Nephron progenitor cell (in vitro differentiated cells): ENCODE data around the gene PPM1A.

Experiments
- DNase-seq: peaks from one replicate; pipeline ENCODE4 v3.0.0; 2021
- H3K27ac Mint-ChIP-seq: 2 replicates; pipeline ENCODE4 v1.8.0; 2021; ENCODE audit warnings: mild to moderate bottlenecking, moderate library complexity, mixed read lengths
- H3K27me3 Mint-ChIP-seq: 2 replicates; pipeline ENCODE4 v1.8.0; 2021; ENCODE audit warnings: mild to moderate bottlenecking, low read depth, mixed read lengths; ENCODE audit not compliant: poor library complexity
- H3K36me3 Mint-ChIP-seq: 2 replicates; pipeline ENCODE4 v1.8.0; 2021; ENCODE audit warnings: low read depth, mixed read lengths
- H3K4me1 Mint-ChIP-seq: 2 replicates; pipeline ENCODE4 v1.8.0; 2021; ENCODE audit warnings: mixed read lengths
- H3K4me3 Mint-ChIP-seq: 2 replicates; pipeline ENCODE4 v1.8.0; 2021; ENCODE audit warnings: mild to moderate bottlenecking, moderate library complexity, mixed read lengths
- H3K9me3 Mint-ChIP-seq: 2 replicates; pipeline ENCODE4 v1.8.0; 2021; ENCODE audit warnings: mild to moderate bottlenecking, moderate library complexity, mixed read lengths
- CTCF ChIP-seq: fragments of 200-600 bp; sonication (generic); IDR thresholded peaks from 2 replicates; pipeline ENCODE4 v1.5.0; 2021; ENCODE audit warnings: antibody characterized with exemption

PPM1A gene

GRCh38 chr14:60214415-60215126 is 34.5 kb upstream of the PPM1A start:
- Mint-ChIP-seq H3K9me3 (no peaks in the 10 kb centered on the region), H3K27me3 (peaks cover 10% of the 10 kb centered on the region), H3K4me3 (no peak overlapping the region), H3K36me3 (no peaks in the 10 kb centered on the region), H3K27ac (no peak overlapping the region), H3K4me1 (peaks cover 10% of the 10 kb centered on the region)
- no peak for TF ChIP-seq CTCF
- DNase-seq, result no peak

- DNase-seq, result no peak
- no peak for TF ChIP-seq CTCF
- Mint-ChIP-seq H3K4me1 (peaks cover 10% of the 10 kb centered on the region), H3K36me3 (no peaks in the 10 kb centered on the region), H3K9me3 (no peaks in the 10 kb centered on the region), H3K4me3 (no peak overlapping the region), H3K27me3 (peaks cover 10% of the 10 kb centered on the region), H3K27ac (no peak overlapping the region)
Measured at GRCh38 chr14:60215127-60215444, 33.9 kb upstream of the PPM1A start.

GRCh38 chr14:60215520-60216420 is 33.3 kb upstream of the PPM1A start:
- H3K4me1 Mint-ChIP-seq, result peaks cover 10% of the 10 kb centered on the region
- H3K9me3 Mint-ChIP-seq, result no peaks in the 10 kb centered on the region
- TF ChIP-seq CTCF, result no peak
- no peak for DNase-seq
- H3K4me3 Mint-ChIP-seq, result no peak overlapping the region
- no peak overlapping the region for H3K27ac Mint-ChIP-seq
- no peaks in the 10 kb centered on the region for H3K36me3 Mint-ChIP-seq
- peaks cover 4% of the 10 kb centered on the region for H3K27me3 Mint-ChIP-seq

- Mint-ChIP-seq H3K4me1 (peaks cover 6% of the 10 kb centered on the region), H3K27me3 (no peaks in the 10 kb centered on the region), H3K9me3 (no peaks in the 10 kb centered on the region), H3K36me3 (no peaks in the 10 kb centered on the region), H3K27ac (no peak overlapping the region), H3K4me3 (no peak overlapping the region)
- no peak for TF ChIP-seq CTCF
- DNase-seq, result no peak
Measured at GRCh38 chr14:60217713-60218112, 31.3 kb upstream of the PPM1A start.

- H3K4me3 Mint-ChIP-seq, result no peak overlapping the region
- no peak for DNase-seq
- TF ChIP-seq CTCF, result no peak
- no peak overlapping the region for H3K27ac Mint-ChIP-seq
- H3K27me3 Mint-ChIP-seq, result no peaks in the 10 kb centered on the region
- peaks cover 6% of the 10 kb centered on the region for H3K4me1 Mint-ChIP-seq
- H3K36me3 Mint-ChIP-seq, result no peaks in the 10 kb centered on the region
- H3K9me3 Mint-ChIP-seq, result no peaks in the 10 kb centered on the region
Measured at GRCh38 chr14:60220084-60220483, 28.9 kb upstream of the PPM1A start.
